Stomach (tissue), 4 donors: Measurements from ENCODE around the gene KIF5B.

Experiments
- EP300 ChIP-seq: sonication (generic); formaldehyde crosslinking; IDR thresholded peaks from one replicate; pipeline ENCODE4 v1.6.1; 2017; ENCODE audit warnings: antibody characterized with exemption
- POLR2A ChIP-seq, 4 donors: fragments of 450-650 bp; IDR thresholded peaks; one replicate each; pipeline ENCODE4 v1.6.1; 2016; ENCODE audit warnings: antibody characterized with exemption in 4 of 4, control low read depth in 2 of 4, mild to moderate bottlenecking in 1 of 4, moderate library complexity in 1 of 4
- TF ChIP-seq, protein P1 (sequence below), 7 experiments: fragments of 450-650 bp in 4 of 7; fragments of 200-600 bp in 3 of 7; sonication (generic) in 3 of 7; IDR thresholded peaks; one replicate each; pipeline ENCODE4 v1.5.1; 2016 to 2019; ENCODE audit warnings: antibody characterized with exemption in 7 of 7, control low read depth in 2 of 7, mild to moderate bottlenecking in 1 of 7

DNA sequence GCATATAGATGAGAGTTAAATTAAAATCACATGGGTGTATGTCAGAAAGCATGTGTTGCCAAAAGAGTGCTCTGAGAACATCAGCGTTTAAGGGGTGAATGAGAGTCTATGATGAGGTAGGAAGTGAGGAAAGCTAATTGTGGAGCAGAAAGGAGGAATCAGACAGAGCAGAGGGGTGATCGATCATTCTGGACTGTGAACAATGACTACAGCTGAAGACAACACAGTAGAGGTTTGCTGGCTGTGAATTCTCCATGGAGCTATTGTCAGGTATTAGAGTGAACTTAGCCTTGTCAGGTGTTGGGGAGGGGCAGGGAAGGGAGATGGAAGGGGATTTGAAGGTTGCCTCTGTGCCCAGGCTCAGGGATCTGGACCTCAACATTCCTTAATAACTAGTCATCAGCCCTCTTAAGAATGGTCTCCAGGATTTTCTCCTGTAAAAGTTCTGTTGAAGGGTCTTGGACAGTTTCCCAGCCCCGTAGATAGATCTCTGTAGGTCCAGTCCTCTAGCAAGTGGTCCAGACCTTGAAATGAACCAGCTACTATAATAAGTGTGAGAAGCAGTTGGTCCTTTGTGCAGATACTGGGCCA lies 57.1 kb downstream of the KIF5B start:
- no peak for TF ChIP-seq POLR2A (IDR thresholded peaks at IDR 0.05)
- TF ChIP-seq, protein P1, sequence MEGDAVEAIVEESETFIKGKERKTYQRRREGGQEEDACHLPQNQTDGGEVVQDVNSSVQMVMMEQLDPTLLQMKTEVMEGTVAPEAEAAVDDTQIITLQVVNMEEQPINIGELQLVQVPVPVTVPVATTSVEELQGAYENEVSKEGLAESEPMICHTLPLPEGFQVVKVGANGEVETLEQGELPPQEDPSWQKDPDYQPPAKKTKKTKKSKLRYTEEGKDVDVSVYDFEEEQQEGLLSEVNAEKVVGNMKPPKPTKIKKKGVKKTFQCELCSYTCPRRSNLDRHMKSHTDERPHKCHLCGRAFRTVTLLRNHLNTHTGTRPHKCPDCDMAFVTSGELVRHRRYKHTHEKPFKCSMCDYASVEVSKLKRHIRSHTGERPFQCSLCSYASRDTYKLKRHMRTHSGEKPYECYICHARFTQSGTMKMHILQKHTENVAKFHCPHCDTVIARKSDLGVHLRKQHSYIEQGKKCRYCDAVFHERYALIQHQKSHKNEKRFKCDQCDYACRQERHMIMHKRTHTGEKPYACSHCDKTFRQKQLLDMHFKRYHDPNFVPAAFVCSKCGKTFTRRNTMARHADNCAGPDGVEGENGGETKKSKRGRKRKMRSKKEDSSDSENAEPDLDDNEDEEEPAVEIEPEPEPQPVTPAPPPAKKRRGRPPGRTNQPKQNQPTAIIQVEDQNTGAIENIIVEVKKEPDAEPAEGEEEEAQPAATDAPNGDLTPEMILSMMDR (IDR thresholded peaks at IDR 0.05) = no peak
- TF ChIP-seq EP300 = no peak
